Immature natural killer cell (primary cell): Measurements from ENCODE around the gene METAP2. TPM values are rescaled to one million over a fixed set of nuclear protein-coding genes. Genes with fewer than 3 reads are reported as not detected.
A peak's percentile ranks its signal among the peaks of the same experiment; 100 is the strongest.

Experiments
- DNase-seq, 3 donors: peaks; one replicate each; pipeline ENCODE4 v3.0.0; 2022; ENCODE audit warnings: mixed read lengths in 1 of 3
- H3K27ac Mint-ChIP-seq, 6 donors: one replicate each; pipeline ENCODE4 v1.8.0; 2020; ENCODE audit warnings: mixed read lengths in 6 of 6, mild to moderate bottlenecking in 5 of 6, inconsistent platforms in 4 of 6, moderate library complexity in 3 of 6
- H3K27me3 Mint-ChIP-seq, 3 donors: one replicate each; pipeline ENCODE4 v1.8.0; 2020 to 2021; ENCODE audit warnings: low read depth in 3 of 3, mild to moderate bottlenecking in 3 of 3, mixed read lengths in 3 of 3, moderate library complexity in 3 of 3, inconsistent platforms in 1 of 3
- H3K36me3 Mint-ChIP-seq, 3 donors: one replicate each; pipeline ENCODE4 v1.8.0; 2020; ENCODE audit warnings: mixed read lengths in 3 of 3, inconsistent platforms in 2 of 3, mild to moderate bottlenecking in 2 of 3
- H3K4me1 Mint-ChIP-seq, 2 donors: one replicate each; pipeline ENCODE4 v1.8.0; 2020; ENCODE audit warnings: inconsistent platforms in 2 of 2, mild to moderate bottlenecking in 2 of 2, mixed read lengths in 2 of 2, moderate library complexity in 1 of 2
- H3K4me3 Mint-ChIP-seq, 5 donors: one replicate each; pipeline ENCODE4 v1.8.0; 2020; ENCODE audit warnings: mild to moderate bottlenecking in 5 of 5, mixed read lengths in 5 of 5, inconsistent platforms in 3 of 5, moderate library complexity in 3 of 5
- H3K9me3 Mint-ChIP-seq, 6 donors: one replicate each; pipeline ENCODE4 v1.8.0; 2020; ENCODE audit warnings: mild to moderate bottlenecking in 6 of 6, mixed read lengths in 6 of 6, inconsistent platforms in 4 of 6, moderate library complexity in 3 of 6
- polyA plus RNA-seq, 3 donors: library from polyadenylated mRNA; unstranded; fragments of 300-500 nt; fragmentation: Illumina TruSeq; gene quantifications; one replicate each; pipeline ENCODE4 v1.2.3, GENCODE V29; 2021

Gene METAP2
- polyA plus RNA-seq, 3 donors from 2014 or later = 26.8 to 47.5 (median 35.3) TPM

- Mint-ChIP-seq H3K36me3 (peaks cover 27 to 52% (median 42%) of the 10 kb centered on the region in 3 donors), H3K4me1 (peaks cover 7 to 28% of the 10 kb centered on the region in 2 donors), H3K4me3 (no peak overlapping the region), H3K9me3 (no peaks in the 10 kb centered on the region), H3K27ac (no peak overlapping the region), H3K27me3 (peaks cover 0 to 2% (median 0%) of the 10 kb centered on the region in 3 donors)
- DNase-seq = no peak
Observed at GRCh38 chr12:95504140-95504539, 30.2 kb downstream of the METAP2 start.

- Mint-ChIP-seq H3K27me3 (no peaks in the 10 kb centered on the region), H3K27ac (peak overlapping the region in 1 of 6 donors; percentile 9), H3K4me1 (peaks cover 5 to 21% of the 10 kb centered on the region in 2 donors), H3K36me3 (peaks cover 20 to 52% (median 40%) of the 10 kb centered on the region in 3 donors), H3K4me3 (no peak overlapping the region), H3K9me3 (no peaks in the 10 kb centered on the region)
- DNase-seq = no peak
Observed at GRCh38 chr12:95505039-95505438, 31.1 kb downstream of the METAP2 start.

- Mint-ChIP-seq H3K27ac (peak overlapping the region in 2 of 6 donors; percentile 14 to 30), H3K4me1 (peaks cover 10 to 21% of the 10 kb centered on the region in 2 donors), H3K36me3 (peaks cover 15 to 54% (median 37%) of the 10 kb centered on the region in 3 donors), H3K27me3 (no peaks in the 10 kb centered on the region), H3K9me3 (no peaks in the 10 kb centered on the region), H3K4me3 (no peak overlapping the region)
- DNase-seq = no peak
Observed at GRCh38 chr12:95506707-95507523, 33.0 kb downstream of the METAP2 start.

- DNase-seq = no peak
- peaks cover 5 to 6% of the 10 kb centered on the region in 2 donors for H3K4me1 Mint-ChIP-seq
- no peak overlapping the region for H3K4me3 Mint-ChIP-seq
- H3K27me3 Mint-ChIP-seq = no peaks in the 10 kb centered on the region
- H3K9me3 Mint-ChIP-seq = no peaks in the 10 kb centered on the region
- peaks cover 19 to 54% (median 39%) of the 10 kb centered on the region in 3 donors for H3K36me3 Mint-ChIP-seq
- H3K27ac Mint-ChIP-seq = peak overlapping the region in 2 of 6 donors; percentile 4 to 49
Observed at GRCh38 chr12:95509300-95509699, 35.3 kb downstream of the METAP2 start.

GRCh38 chr12:95511977-95512376, 38.0 kb downstream of the METAP2 start:
- Mint-ChIP-seq H3K36me3 (peaks cover 14 to 50% (median 35%) of the 10 kb centered on the region in 3 donors), H3K4me3 (no peak overlapping the region), H3K4me1 (peaks cover 5 to 6% of the 10 kb centered on the region in 2 donors), H3K27ac (no peak overlapping the region), H3K27me3 (no peaks in the 10 kb centered on the region), H3K9me3 (no peaks in the 10 kb centered on the region)
- no peak for DNase-seq

- Mint-ChIP-seq H3K9me3 (no peaks in the 10 kb centered on the region), H3K27ac (no peak overlapping the region), H3K36me3 (peaks cover 8 to 47% (median 34%) of the 10 kb centered on the region in 3 donors), H3K4me3 (no peak overlapping the region), H3K4me1 (peaks cover 5 to 6% of the 10 kb centered on the region in 2 donors), H3K27me3 (no peaks in the 10 kb centered on the region)
- no peak for DNase-seq
Observed at GRCh38 chr12:95513599-95513998, 39.6 kb downstream of the METAP2 start.

- no peak for DNase-seq
- peaks cover 3 to 5% of the 10 kb centered on the region in 2 donors for H3K4me1 Mint-ChIP-seq
- H3K36me3 Mint-ChIP-seq = peaks cover 8 to 36% (median 24%) of the 10 kb centered on the region in 3 donors
- H3K9me3 Mint-ChIP-seq = no peaks in the 10 kb centered on the region
- H3K27ac Mint-ChIP-seq = no peak overlapping the region
- no peak overlapping the region for H3K4me3 Mint-ChIP-seq
- H3K27me3 Mint-ChIP-seq = no peaks in the 10 kb centered on the region
Observed at GRCh38 chr12:95515197-95515596, 41.2 kb downstream of the METAP2 start.

- Mint-ChIP-seq H3K27me3 (peaks cover 0 to 2% (median 0%) of the 10 kb centered on the region in 3 donors), H3K27ac (peak overlapping the region in 1 of 6 donors; percentile 53), H3K36me3 (peaks cover 8 to 28% (median 23%) of the 10 kb centered on the region in 3 donors), H3K4me3 (no peak overlapping the region), H3K9me3 (no peaks in the 10 kb centered on the region), H3K4me1 (no peaks in the 10 kb centered on the region)
- DNase-seq = no peak
Observed at GRCh38 chr12:95516757-95517156, 42.8 kb downstream of the METAP2 start.

- Mint-ChIP-seq H3K36me3 (peaks cover 8 to 24% (median 18%) of the 10 kb centered on the region in 3 donors), H3K4me1 (no peaks in the 10 kb centered on the region), H3K9me3 (no peaks in the 10 kb centered on the region), H3K4me3 (no peak overlapping the region), H3K27me3 (peaks cover 0 to 2% (median 0%) of the 10 kb centered on the region in 3 donors), H3K27ac (no peak overlapping the region)
- no peak for DNase-seq
Observed at GRCh38 chr12:95517246-95517645, 43.3 kb downstream of the METAP2 start.

GRCh38 chr12:95518944-95519343, 45.0 kb downstream of the METAP2 start:
- Mint-ChIP-seq H3K9me3 (no peaks in the 10 kb centered on the region), H3K4me1 (no peaks in the 10 kb centered on the region), H3K4me3 (no peak overlapping the region), H3K27me3 (peaks cover 0 to 4% (median 0%) of the 10 kb centered on the region in 3 donors), H3K27ac (no peak overlapping the region), H3K36me3 (peaks cover 0 to 10% (median 5%) of the 10 kb centered on the region in 3 donors)
- no peak for DNase-seq

GRCh38 chr12:95520816-95521215, 46.9 kb downstream of the METAP2 start:
- Mint-ChIP-seq H3K36me3 (no peaks in the 10 kb centered on the region), H3K27ac (no peak overlapping the region), H3K4me1 (no peaks in the 10 kb centered on the region), H3K9me3 (no peaks in the 10 kb centered on the region), H3K27me3 (peaks cover 0 to 4% (median 0%) of the 10 kb centered on the region in 3 donors), H3K4me3 (no peak overlapping the region)
- no peak for DNase-seq

GRCh38 chr12:95522692-95523091, 48.7 kb downstream of the METAP2 start:
- Mint-ChIP-seq H3K4me1 (no peaks in the 10 kb centered on the region), H3K9me3 (no peaks in the 10 kb centered on the region), H3K4me3 (no peak overlapping the region), H3K27ac (no peak overlapping the region), H3K36me3 (no peaks in the 10 kb centered on the region), H3K27me3 (peaks cover 0 to 4% (median 0%) of the 10 kb centered on the region in 3 donors)
- DNase-seq = no peak

- no peak overlapping the region for H3K4me3 Mint-ChIP-seq
- no peaks in the 10 kb centered on the region for H3K36me3 Mint-ChIP-seq
- DNase-seq = no peak
- no peaks in the 10 kb centered on the region for H3K4me1 Mint-ChIP-seq
- no peak overlapping the region for H3K27ac Mint-ChIP-seq
- peaks cover 0 to 3% (median 0%) of the 10 kb centered on the region in 3 donors for H3K27me3 Mint-ChIP-seq
- no peaks in the 10 kb centered on the region for H3K9me3 Mint-ChIP-seq
Observed at GRCh38 chr12:95528431-95528830, 54.5 kb downstream of the METAP2 start.

- Mint-ChIP-seq H3K4me3 (no peak overlapping the region), H3K9me3 (no peaks in the 10 kb centered on the region), H3K27ac (no peak overlapping the region), H3K27me3 (peaks cover 0 to 3% (median 0%) of the 10 kb centered on the region in 3 donors), H3K36me3 (no peaks in the 10 kb centered on the region), H3K4me1 (no peaks in the 10 kb centered on the region)
- DNase-seq = no peak
Observed at GRCh38 chr12:95529693-95530225, 55.8 kb downstream of the METAP2 start.
